ENCODE results near the gene ARFGAP1.

DNA sequence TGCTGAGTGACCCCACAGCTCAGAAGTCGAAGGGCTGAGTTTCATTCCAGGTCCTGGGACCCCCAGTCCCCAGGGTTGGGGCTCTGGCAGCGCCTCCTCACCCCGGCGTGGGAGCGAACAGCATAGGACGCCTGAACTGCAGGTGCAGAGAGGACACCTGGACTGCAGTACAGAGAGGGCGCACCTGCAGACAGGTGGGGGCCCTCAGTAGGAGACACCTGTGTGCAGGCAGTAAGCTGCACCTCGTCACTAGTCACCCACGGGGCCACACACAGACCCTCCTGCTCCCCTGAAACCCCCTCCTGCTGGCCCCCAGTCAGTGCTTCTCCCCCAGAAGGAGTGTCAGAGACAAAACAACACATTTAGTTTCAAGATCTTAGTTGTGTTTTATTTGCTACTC is 9.8 kb upstream of the ARFGAP1 start:
- TF ChIP-seq FOXK2 (IDR thresholded peaks at IDR 0.05), result no peak
- TF ChIP-seq FOXA1 (IDR thresholded peaks at IDR 0.05), result no peak
- no peak for TF ChIP-seq FOXM1 (IDR thresholded peaks at IDR 0.05; ENCODE audit: borderline replicate concordance)
- TF ChIP-seq CTBP1 (IDR thresholded peaks at IDR 0.05; ENCODE audit: borderline replicate concordance), result no peak
- TF ChIP-seq HDGF (IDR thresholded peaks at IDR 0.05; ENCODE audit: borderline replicate concordance), result no peak
